LHCN-M2 (cell line): ENCODE data around the gene CTSO. TPM values are rescaled to one million over a fixed set of nuclear protein-coding genes. Genes with fewer than 3 reads are reported as not detected.

Source experiments
- DNase-seq: peaks from one replicate; pipeline ENCODE4 v3.0.0-alpha.2; 2012; ENCODE audit warnings: low read depth
- polyA plus RNA-seq: library from polyadenylated mRNA; unstranded; fragments of >200 nt; gene quantifications from one replicate; pipeline ENCODE4 v1.2.1, GENCODE V29; 2012; ENCODE audit warnings: missing spikeins
- total RNA-seq: library from RNA; depleted of rRNA; stranded (reverse); fragments of >200 nt; gene quantifications from 2 replicates; pipeline ENCODE4 v1.2.3, GENCODE V29; 2014; rRNA removed

CTSO gene, protein sequence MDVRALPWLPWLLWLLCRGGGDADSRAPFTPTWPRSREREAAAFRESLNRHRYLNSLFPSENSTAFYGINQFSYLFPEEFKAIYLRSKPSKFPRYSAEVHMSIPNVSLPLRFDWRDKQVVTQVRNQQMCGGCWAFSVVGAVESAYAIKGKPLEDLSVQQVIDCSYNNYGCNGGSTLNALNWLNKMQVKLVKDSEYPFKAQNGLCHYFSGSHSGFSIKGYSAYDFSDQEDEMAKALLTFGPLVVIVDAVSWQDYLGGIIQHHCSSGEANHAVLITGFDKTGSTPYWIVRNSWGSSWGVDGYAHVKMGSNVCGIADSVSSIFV
- 12.1 and 20.7 TPM in 2 replicates for total RNA-seq
- polyA plus RNA-seq: 6.3 TPM

DNA sequence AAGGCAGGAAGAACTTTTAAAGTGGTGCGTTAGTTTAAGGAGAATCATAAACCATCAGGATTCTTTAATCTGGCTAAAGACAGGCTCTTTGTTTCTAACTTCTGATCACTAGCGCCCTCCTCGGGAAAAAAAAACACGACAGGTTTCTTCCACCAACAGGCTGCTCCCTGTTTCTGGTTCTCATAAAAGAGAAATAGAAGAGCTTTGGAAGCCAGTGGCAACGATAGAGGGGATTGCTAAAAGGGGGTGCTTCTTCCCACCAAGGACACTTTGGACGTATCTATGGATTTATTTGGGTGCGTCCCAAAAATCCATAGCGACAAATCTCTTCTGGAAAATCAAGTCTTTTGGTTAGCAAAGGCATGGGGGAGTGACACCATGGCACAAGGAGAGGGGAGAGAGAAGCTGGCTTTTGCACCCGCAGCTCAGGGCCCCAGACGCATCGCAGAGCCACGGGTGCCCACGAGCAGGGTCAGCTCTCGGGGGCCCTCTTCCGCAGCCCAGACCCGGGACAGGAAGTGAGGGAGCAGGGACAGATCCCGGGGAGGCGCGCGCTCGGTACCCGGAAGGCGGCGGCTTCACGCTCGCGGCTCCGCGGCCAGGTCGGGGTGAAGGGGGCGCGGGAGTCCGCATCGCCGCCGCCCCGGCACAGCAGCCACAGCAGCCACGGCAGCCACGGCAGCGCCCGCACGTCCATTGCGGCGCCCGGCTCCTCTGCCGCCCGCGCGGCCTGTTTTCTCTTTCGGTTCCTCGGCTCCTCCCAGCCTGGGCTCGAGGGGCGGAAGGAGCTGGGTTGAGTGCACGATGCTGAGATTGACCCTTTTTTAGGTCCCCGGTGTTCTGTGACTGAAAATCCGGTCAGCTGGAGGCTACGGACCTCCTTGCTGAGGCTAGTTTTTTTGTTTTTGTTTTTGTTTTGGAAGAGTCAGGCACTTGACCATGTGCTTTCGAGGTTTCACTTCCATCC, at the start of gene CTSO:
TSS of gene CTSO (minus strand) at position 716 of the 967 bp plus-strand sequence. CDS start at position 697, 19 bp downstream.
- DNase-seq: peak; percentile 87

DNA sequence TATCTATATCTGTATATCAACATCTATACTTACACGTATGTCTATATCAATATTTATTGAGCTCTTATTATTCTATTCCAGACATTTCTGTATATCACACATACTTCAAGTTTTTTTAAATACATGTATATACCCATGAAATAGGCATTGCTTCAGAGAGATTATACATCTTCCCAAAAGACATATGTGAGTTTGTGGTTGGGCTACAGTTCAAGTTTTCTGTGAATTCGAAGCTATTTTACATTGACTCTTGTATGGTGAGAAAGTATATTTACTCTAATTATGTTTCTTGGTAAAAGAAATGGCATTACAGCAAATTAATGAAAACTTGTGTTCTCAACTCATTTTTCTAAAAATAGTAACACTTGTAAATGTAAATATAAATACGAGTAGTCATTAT, 46.8 kb upstream of the CTSO start:
- no peak for DNase-seq

DNA sequence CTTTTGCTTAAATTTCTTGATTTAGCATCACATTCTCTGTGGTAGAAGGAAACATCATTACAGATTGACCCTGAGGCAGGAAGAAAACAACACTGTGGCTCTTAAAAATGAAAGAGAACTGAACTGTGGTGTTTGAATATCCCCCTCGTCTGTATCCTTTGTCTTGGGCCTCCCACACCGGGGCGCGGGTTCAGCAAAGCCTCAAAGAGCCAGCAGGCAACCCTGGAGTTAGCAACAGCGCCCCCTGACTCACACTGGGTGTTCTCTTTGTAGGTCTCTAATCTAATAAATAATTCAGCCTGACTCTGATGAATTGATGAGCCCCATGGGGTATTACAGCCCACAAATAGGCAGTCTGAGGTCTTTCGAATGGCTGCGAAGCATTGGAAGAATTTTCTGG, 46.1 kb upstream of the CTSO start:
- DNase-seq: no peak

- no peak for DNase-seq
These were observed 41.4 kb upstream of the CTSO start for GRCh38 chr4:155995069-155995468.

GRCh38 chr4:155984106-155984797, 30.6 kb upstream of the CTSO start:
- no peak for DNase-seq

GRCh38 chr4:155982736-155983385, 29.2 kb upstream of the CTSO start:
- DNase-seq: no peak

DNA sequence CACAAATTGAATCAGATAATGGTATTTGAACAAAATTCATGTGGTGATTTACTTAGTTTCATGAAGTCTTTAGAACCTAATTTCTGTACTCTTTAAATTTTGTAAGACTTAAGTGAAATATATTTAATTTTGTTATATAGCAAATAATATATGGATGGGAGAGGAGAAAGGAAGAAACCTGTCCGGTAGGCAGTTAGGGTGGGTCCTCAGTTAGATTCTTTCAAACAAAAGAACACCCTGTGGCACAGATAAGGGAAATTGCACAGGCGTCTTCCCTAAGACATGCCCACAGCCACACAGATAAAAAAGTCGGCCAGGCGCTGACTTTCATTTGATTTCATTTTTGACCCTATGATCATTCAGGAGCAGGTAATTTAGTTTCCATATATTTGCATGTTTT, 25.1 kb upstream of the CTSO start:
- no peak for DNase-seq

DNA sequence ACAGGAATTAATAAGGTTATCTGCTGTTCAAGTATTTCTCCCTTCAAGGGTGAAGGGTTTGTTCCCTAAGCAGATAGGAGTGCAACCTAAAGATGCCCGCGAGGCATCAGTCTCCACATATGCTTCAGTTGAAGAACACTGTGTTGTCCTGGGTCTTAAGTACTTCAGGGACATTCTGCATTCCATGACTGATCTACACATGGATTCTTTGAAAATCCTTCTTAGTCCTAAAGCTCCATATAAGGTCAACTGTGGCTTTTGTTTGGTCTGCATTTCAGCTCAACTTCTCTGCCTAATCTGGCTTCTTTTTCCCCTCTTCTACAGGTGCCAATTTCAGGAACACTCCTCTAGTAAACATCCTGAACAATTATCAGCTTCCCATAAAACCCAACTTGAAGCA, 21.8 kb upstream of the CTSO start:
- no peak for DNase-seq

GRCh38 chr4:155974996-155975395, 21.3 kb upstream of the CTSO start:
- no peak for DNase-seq

DNA sequence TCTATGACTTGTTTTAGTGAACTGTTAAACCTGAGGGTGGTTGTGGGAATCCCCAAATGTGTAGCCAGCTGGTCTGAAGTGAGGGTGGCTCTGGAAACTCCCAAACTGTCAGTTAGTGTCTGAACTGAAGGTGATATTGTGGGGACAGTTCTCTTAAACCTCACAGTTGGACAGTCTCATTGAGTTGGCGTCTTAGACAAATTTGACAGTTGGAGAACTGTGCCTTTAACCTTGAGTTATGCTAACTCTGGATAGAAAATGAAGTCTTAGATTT, 20.7 kb upstream of the CTSO start:
- DNase-seq: no peak

- peak; percentile 61 for DNase-seq
These were observed 20.2 kb upstream of the CTSO start for GRCh38 chr4:155973639-155974475.

- peak; percentile 78 for DNase-seq
These were observed 18.4 kb upstream of the CTSO start for GRCh38 chr4:155972098-155972497.

DNA sequence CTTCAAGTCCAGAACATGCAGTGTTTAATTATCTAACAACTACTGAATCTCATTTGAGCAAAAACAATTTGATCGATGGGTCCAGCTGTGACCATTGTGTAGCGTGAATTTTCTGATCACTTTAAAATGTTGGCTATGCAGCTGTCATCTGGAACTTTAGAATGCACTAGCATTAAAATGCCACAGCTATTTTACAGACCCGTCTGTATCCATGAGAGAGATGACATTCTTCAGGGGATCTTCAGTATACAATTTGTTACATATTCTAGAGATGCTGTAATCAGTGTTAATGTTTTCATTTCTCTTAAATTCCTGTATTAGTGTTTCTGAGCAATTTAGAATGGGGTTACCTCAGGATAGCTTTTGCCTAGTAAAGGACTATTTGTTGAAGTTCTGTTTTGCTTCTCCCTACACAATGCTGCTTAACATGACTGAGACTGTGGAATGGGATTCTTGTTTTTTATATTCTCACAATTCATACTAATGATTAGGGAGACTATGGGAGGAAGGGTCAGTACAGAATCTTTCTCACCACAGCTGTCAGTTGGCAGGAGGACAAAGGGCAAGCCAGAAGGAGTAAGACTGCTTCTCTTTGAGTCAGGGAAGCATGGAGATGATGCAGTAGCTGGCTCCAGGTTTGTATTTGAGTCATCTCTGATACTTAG, 13.2 kb upstream of the CTSO start:
- peak; percentile 91 for DNase-seq

DNA sequence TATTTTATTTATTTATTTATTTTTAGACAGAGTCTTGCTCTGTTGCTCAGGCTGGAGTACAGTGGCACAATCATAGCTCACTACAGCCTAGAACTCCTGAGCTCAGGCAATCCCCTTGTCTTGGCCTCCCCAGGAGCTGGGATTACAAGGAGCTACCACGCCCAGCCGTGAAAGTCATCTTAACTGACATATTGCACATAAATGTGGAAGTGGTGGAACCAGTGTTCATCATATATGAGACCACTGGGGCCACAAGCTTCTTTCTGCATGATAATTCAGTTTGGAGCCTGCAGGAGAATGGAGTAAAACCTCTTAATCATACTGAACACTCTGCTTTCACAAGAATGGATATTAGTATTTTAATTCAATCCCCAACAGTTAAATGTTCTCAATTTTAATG, 12.5 kb upstream of the CTSO start:
- peak; percentile 49 for DNase-seq

- peak; percentile 51 for DNase-seq
These were observed 10.6 kb upstream of the CTSO start for GRCh38 chr4:155964016-155964891.

- no peak for DNase-seq
These were observed 9.1 kb upstream of the CTSO start for GRCh38 chr4:155962767-155963166.

- DNase-seq: no peak
These were observed 7.9 kb upstream of the CTSO start for GRCh38 chr4:155961575-155961974.

GRCh38 chr4:155960522-155960921, 6.9 kb upstream of the CTSO start:
- DNase-seq: peak; percentile 93

- DNase-seq: no peak
These were observed 5.8 kb upstream of the CTSO start for GRCh38 chr4:155959417-155959816.
